ENCODE measurements around the gene TAF11L4.
"Not testable (repeated sequence)": the region's sequence is repeated elsewhere in the genome, so short reads cannot be mapped to it uniquely, and the experiment has no call there.

TAF11L4 gene

DNA sequence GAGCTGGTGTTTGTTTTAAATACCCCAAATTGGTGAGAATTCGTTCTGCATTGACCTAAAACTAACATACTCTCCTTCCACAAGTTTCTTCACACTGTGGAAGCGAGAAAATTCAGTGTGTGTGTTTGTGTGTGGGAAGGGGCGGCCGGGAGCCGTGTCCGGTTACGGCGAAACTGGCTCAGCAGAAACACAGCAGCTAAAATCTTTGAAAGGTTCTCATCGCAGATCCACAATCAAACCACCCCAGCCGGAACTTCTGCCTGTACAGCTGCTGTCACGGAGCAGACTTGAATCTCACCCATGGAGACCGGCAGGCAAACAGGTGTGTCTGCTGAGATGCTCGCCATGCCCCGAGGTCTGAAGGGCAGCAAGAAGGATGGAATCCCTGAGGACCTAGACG is at the start of gene TAF11L4:
Gene TAF11L4, plus strand, starts transcription at position 301 of the 400 bp plus-strand sequence.
- H3K9me3 ChIP-seq (ENCODE audit: control insufficient read depth, insufficient read depth, low read length); H3K4me1 ChIP-seq (ENCODE audit: control insufficient read depth, insufficient read depth, low read length); H3K27ac ChIP-seq (ENCODE audit: low read length); H3K4me3 ChIP-seq (ENCODE audit: low read length); H3K36me3 ChIP-seq (ENCODE audit: control insufficient read depth, insufficient read depth, low read length); DNase-seq (ENCODE audit: low read depth, low spot score); H3K27me3 ChIP-seq (ENCODE audit: control insufficient read depth, insufficient read depth, low read length): not testable (repeated sequence)
- no CpG with 5 or more reads among the region's 15 CpGs for WGBS (ENCODE audit: insufficient coverage, insufficient read length)

GRCh38 chr5:17475064-17475463 is 46.5 kb upstream of the TAF11L4 start:
- H3K27ac ChIP-seq (ENCODE audit: low read length); H3K27me3 ChIP-seq (ENCODE audit: control insufficient read depth, insufficient read depth, low read length); H3K36me3 ChIP-seq (ENCODE audit: control insufficient read depth, insufficient read depth, low read length); H3K4me3 ChIP-seq (ENCODE audit: low read length); DNase-seq (ENCODE audit: low read depth, low spot score); H3K4me1 ChIP-seq (ENCODE audit: control insufficient read depth, insufficient read depth, low read length); H3K9me3 ChIP-seq (ENCODE audit: control insufficient read depth, insufficient read depth, low read length): not testable (repeated sequence)

DNA sequence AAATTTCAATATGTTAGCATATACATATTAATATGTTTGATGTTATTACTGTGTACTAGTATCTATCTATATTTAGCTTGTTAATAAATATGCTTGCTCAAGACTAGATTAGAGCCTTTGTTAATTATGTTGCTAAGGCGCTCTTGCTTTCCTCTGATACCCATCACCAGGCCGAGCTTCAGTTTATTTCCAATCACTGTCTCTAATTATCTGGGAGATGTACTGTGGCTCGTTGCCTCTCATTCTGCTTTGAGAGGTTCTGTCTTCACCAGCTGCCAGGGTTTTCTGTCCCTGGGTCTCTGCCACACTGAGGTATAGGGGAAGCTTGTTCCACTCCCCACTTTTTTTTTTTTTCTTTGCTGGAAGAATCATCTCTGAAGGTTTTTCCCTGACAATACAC is 44.6 kb upstream of the TAF11L4 start:
- no peak for DNase-seq (ENCODE audit: low read depth, low spot score)
- Histone ChIP-seq H3K4me3 (ENCODE audit: low read length) (no peak overlapping the region), H3K27ac (ENCODE audit: low read length) (no peak overlapping the region), H3K9me3 (ENCODE audit: control insufficient read depth, insufficient read depth, low read length) (no peaks in the 10 kb centered on the region), H3K27me3 (ENCODE audit: control insufficient read depth, insufficient read depth, low read length) (no peaks in the 10 kb centered on the region), H3K4me1 (ENCODE audit: control insufficient read depth, insufficient read depth, low read length) (peaks cover 2% of the 10 kb centered on the region; the same call in 1 of the 2 replicates), H3K36me3 (ENCODE audit: control insufficient read depth, insufficient read depth, low read length) (no peaks in the 10 kb centered on the region)
- no CpG with 5 or more reads among the region's 3 CpGs for WGBS (ENCODE audit: insufficient coverage, insufficient read length)

DNA sequence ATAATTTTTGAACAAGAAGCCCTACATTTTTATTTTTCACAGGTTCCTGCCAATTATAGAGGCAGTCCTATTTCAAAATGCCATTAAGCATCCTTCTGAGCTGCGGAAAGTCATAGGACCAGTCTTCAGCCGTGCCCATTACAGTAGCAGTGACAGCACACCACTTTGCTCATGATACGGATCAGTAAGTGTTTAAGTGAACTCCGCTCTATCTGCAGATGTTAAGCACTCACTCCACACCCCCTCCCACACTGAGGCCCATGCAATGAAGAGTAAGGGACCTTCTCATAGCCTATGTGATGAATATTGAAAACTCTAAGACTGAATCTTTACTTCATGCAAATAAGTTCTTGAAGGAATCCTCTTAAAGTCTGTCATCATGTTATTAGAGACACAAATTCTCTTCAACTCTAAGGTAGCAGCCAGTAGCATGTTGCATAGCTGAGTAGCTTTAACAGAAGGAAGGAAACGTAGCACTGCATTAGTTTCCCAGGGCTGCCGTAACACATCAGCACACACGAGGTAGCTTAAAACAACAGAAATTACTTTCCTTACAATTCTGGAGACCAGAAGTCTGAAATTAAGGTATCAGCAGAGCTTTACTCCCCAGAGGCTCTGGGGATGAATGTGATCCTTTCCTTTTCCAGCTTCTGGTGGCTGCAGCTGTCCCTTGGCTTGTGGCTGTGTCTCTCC is 43.9 kb upstream of the TAF11L4 start:
- Histone ChIP-seq H3K4me3 (ENCODE audit: low read length) (no peak overlapping the region), H3K27ac (ENCODE audit: low read length) (no peak overlapping the region), H3K27me3 (ENCODE audit: control insufficient read depth, insufficient read depth, low read length) (no peaks in the 10 kb centered on the region), H3K4me1 (ENCODE audit: control insufficient read depth, insufficient read depth, low read length) (peaks cover 2% of the 10 kb centered on the region; the same call in 1 of the 2 replicates), H3K9me3 (ENCODE audit: control insufficient read depth, insufficient read depth, low read length) (no peaks in the 10 kb centered on the region), H3K36me3 (ENCODE audit: control insufficient read depth, insufficient read depth, low read length) (no peaks in the 10 kb centered on the region)
- DNase-seq (ENCODE audit: low read depth, low spot score), result no peak
- no CpG with 5 or more reads among the region's 7 CpGs for WGBS (ENCODE audit: insufficient coverage, insufficient read length)

DNA sequence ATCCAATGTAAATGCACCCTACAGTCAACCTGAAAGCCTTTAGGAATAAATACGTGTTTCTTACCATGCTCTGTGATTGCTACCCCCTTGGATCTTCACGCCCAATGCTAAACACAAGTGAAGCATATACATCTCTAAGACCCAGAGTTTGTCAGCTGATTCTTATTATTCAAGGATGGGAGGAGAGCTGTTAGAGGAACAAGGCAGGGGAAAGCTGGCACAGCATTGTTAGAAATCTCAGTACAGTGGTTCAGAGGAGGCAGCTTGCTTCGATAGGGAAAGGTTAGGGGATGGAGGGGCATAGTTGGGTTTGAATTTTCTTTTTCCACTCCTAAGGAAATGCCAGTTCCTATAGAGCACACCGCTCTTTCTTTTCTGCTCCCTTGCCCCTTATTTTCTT is 40.2 kb upstream of the TAF11L4 start:
- no peak for DNase-seq (ENCODE audit: low read depth, low spot score)
- H3K36me3 ChIP-seq (ENCODE audit: control insufficient read depth, insufficient read depth, low read length), result no peaks in the 10 kb centered on the region
- H3K4me3 ChIP-seq (ENCODE audit: low read length), result no peak overlapping the region
- WGBS (ENCODE audit: insufficient coverage, insufficient read length), result no CpG with 5 or more reads among the region's 4 CpGs
- no peak overlapping the region for H3K27ac ChIP-seq (ENCODE audit: low read length)
- H3K27me3 ChIP-seq (ENCODE audit: control insufficient read depth, insufficient read depth, low read length), result no peaks in the 10 kb centered on the region
- no peaks in the 10 kb centered on the region for H3K9me3 ChIP-seq (ENCODE audit: control insufficient read depth, insufficient read depth, low read length)
- peaks cover 2% of the 10 kb centered on the region; the same call in 1 of the 2 replicates for H3K4me1 ChIP-seq (ENCODE audit: control insufficient read depth, insufficient read depth, low read length)

- Histone ChIP-seq H3K27me3 (ENCODE audit: control insufficient read depth, insufficient read depth, low read length) (no peaks in the 10 kb centered on the region), H3K36me3 (ENCODE audit: control insufficient read depth, insufficient read depth, low read length) (no peaks in the 10 kb centered on the region), H3K27ac (ENCODE audit: low read length) (no peak overlapping the region), H3K9me3 (ENCODE audit: control insufficient read depth, insufficient read depth, low read length) (no peaks in the 10 kb centered on the region), H3K4me1 (ENCODE audit: control insufficient read depth, insufficient read depth, low read length) (peaks cover 2% of the 10 kb centered on the region; the same call in 1 of the 2 replicates), H3K4me3 (ENCODE audit: low read length) (no peak overlapping the region)
- DNase-seq (ENCODE audit: low read depth, low spot score), result no peak
- WGBS (ENCODE audit: insufficient coverage, insufficient read length), result no CpG with 5 or more reads among the region's 2 CpGs
Measured at GRCh38 chr5:17482790-17483189, 38.8 kb upstream of the TAF11L4 start.

- H3K36me3 ChIP-seq (ENCODE audit: control insufficient read depth, insufficient read depth, low read length); H3K4me1 ChIP-seq (ENCODE audit: control insufficient read depth, insufficient read depth, low read length); H3K27ac ChIP-seq (ENCODE audit: low read length); DNase-seq (ENCODE audit: low read depth, low spot score); H3K9me3 ChIP-seq (ENCODE audit: control insufficient read depth, insufficient read depth, low read length); H3K27me3 ChIP-seq (ENCODE audit: control insufficient read depth, insufficient read depth, low read length); H3K4me3 ChIP-seq (ENCODE audit: low read length): not testable (repeated sequence)
- WGBS (ENCODE audit: insufficient coverage, insufficient read length), result no CpG with 5 or more reads among the region's 10 CpGs
Measured at GRCh38 chr5:17486464-17487173, 35.0 kb upstream of the TAF11L4 start.

DNA sequence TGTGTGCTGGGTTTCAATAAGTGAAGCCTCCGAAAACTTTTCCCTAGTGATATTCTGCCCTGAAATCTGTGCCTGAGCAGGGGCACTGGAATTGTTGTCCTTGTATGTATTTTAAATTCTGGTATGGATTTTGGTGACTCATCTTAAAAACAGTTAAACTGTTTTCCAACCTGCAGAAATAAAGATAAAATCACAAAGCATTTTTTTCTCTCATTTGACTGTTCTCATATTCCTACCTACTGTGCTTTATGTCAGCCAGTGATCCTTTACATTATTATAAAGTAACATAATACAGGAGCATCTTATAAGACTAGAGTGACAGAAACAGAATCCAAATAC is 34.5 kb upstream of the TAF11L4 start:
- H3K27me3 ChIP-seq (ENCODE audit: control insufficient read depth, insufficient read depth, low read length), result no peaks in the 10 kb centered on the region
- H3K27ac ChIP-seq (ENCODE audit: low read length), result no peak overlapping the region
- no peak for DNase-seq (ENCODE audit: low read depth, low spot score)
- no peak overlapping the region for H3K4me3 ChIP-seq (ENCODE audit: low read length)
- H3K9me3 ChIP-seq (ENCODE audit: control insufficient read depth, insufficient read depth, low read length), result no peaks in the 10 kb centered on the region
- H3K4me1 ChIP-seq (ENCODE audit: control insufficient read depth, insufficient read depth, low read length), result no peaks in the 10 kb centered on the region
- WGBS (ENCODE audit: insufficient coverage, insufficient read length), result no CpG with 5 or more reads among the region's 1 CpG
- H3K36me3 ChIP-seq (ENCODE audit: control insufficient read depth, insufficient read depth, low read length), result no peaks in the 10 kb centered on the region

- H3K27me3 ChIP-seq (ENCODE audit: control insufficient read depth, insufficient read depth, low read length); H3K9me3 ChIP-seq (ENCODE audit: control insufficient read depth, insufficient read depth, low read length); H3K27ac ChIP-seq (ENCODE audit: low read length); H3K36me3 ChIP-seq (ENCODE audit: control insufficient read depth, insufficient read depth, low read length); H3K4me3 ChIP-seq (ENCODE audit: low read length); DNase-seq (ENCODE audit: low read depth, low spot score); H3K4me1 ChIP-seq (ENCODE audit: control insufficient read depth, insufficient read depth, low read length): not testable (repeated sequence)
- WGBS (ENCODE audit: insufficient coverage, insufficient read length), result no CpG with 5 or more reads among the region's 23 CpGs
Measured at GRCh38 chr5:17491257-17491656, 30.3 kb upstream of the TAF11L4 start.

GRCh38 chr5:17492770-17493169 is 28.8 kb upstream of the TAF11L4 start:
- no peak overlapping the region for H3K27ac ChIP-seq (ENCODE audit: low read length)
- WGBS (ENCODE audit: insufficient coverage, insufficient read length), result no CpG with 5 or more reads among the region's 3 CpGs
- H3K27me3 ChIP-seq (ENCODE audit: control insufficient read depth, insufficient read depth, low read length), result no peaks in the 10 kb centered on the region
- no peaks in the 10 kb centered on the region for H3K9me3 ChIP-seq (ENCODE audit: control insufficient read depth, insufficient read depth, low read length)
- DNase-seq (ENCODE audit: low read depth, low spot score), result no peak
- no peak overlapping the region for H3K4me3 ChIP-seq (ENCODE audit: low read length)
- H3K4me1 ChIP-seq (ENCODE audit: control insufficient read depth, insufficient read depth, low read length), result no peaks in the 10 kb centered on the region
- no peaks in the 10 kb centered on the region for H3K36me3 ChIP-seq (ENCODE audit: control insufficient read depth, insufficient read depth, low read length)

GRCh38 chr5:17497446-17497845 is 24.2 kb upstream of the TAF11L4 start:
- WGBS (ENCODE audit: insufficient coverage, insufficient read length), result no CpG with 5 or more reads among the region's 4 CpGs

More at GRCh38 chr5:17497446-17497845, 24.2 kb upstream of the TAF11L4 start:
- no peaks in the 10 kb centered on the region for H3K27me3 ChIP-seq (ENCODE audit: control insufficient read depth, insufficient read depth, low read length)
- no peak overlapping the region for H3K27ac ChIP-seq (ENCODE audit: low read length)
- no peaks in the 10 kb centered on the region for H3K36me3 ChIP-seq (ENCODE audit: control insufficient read depth, insufficient read depth, low read length)
- H3K4me3 ChIP-seq (ENCODE audit: low read length), result no peak overlapping the region
- no peaks in the 10 kb centered on the region for H3K9me3 ChIP-seq (ENCODE audit: control insufficient read depth, insufficient read depth, low read length)
- DNase-seq (ENCODE audit: low read depth, low spot score), result no peak
- H3K4me1 ChIP-seq (ENCODE audit: control insufficient read depth, insufficient read depth, low read length), result no peaks in the 10 kb centered on the region
